ENCODE data around the gene S100P.

The S100P gene

GRCh38 chr4:6684656-6685055 is 9.0 kb upstream of the S100P start:
- ATAC-seq (no peak), DNase-seq (ENCODE audit: low spot score in 2 of 2) (no peak)
- Mint-ChIP-seq H3K27ac (peak overlapping the region; percentile 74), H3K9me3 (no peaks in the 10 kb centered on the region), H3K4me3 (no peak overlapping the region), H3K4me1 (peaks cover 66% of the 10 kb centered on the region), H3K36me3 (peaks cover 27% of the 10 kb centered on the region)

DNA sequence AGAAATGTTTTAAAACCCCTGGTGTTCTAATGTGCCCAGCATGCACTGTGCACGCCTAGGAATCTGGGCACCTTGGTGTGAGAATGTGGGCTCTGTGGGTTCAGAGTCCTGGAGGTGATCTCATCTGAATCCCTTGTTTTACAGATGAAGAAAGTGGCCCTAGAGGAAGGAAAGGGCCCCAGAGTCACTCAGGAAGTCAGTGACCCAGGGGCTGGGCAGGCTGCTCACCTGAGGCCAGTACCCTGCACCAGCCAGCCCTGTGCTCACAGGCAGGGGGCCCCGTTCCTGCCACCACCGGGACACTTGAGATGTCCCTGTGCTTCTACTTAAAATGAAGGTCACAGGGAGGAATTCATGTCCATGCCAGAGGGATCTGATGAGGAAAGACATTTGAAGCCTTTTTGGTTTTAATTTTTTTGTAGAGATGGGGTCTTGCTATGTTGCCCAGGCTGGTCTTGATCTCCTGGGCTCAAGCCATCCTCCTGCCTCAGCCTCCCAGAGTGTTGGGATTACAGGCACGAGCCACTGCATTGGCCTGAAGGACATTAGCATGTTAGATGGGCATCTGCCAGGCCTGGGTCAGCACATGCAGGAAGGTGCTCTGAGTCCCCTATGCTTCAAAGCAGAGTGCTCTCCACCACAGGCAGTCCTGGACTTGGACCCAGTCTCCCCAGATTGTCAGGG is 7.4 kb upstream of the S100P start:
- peaks cover 30% of the 10 kb centered on the region for H3K36me3 Mint-ChIP-seq
- ATAC-seq = no peak
- H3K4me1 Mint-ChIP-seq = peaks cover 71% of the 10 kb centered on the region
- no peak overlapping the region for H3K4me3 Mint-ChIP-seq
- no peaks in the 10 kb centered on the region for H3K9me3 Mint-ChIP-seq
- peak overlapping the region; percentile 99 for H3K27ac Mint-ChIP-seq
- no peak for DNase-seq (ENCODE audit: low spot score in 2 of 2)

- peak overlapping the region; percentile 99 for H3K27ac Mint-ChIP-seq
- H3K4me1 Mint-ChIP-seq = peaks cover 72% of the 10 kb centered on the region
- H3K9me3 Mint-ChIP-seq = no peaks in the 10 kb centered on the region
- H3K4me3 Mint-ChIP-seq = peak overlapping the region; percentile 97
- DNase-seq (ENCODE audit: low spot score in 2 of 2) (no peak), ATAC-seq (no peak)
- H3K36me3 Mint-ChIP-seq = peaks cover 24% of the 10 kb centered on the region
These were observed 5.5 kb upstream of the S100P start for GRCh38 chr4:6687947-6688878.

- Mint-ChIP-seq H3K36me3 (peaks cover 24% of the 10 kb centered on the region), H3K27ac (peak overlapping the region; percentile 99), H3K4me1 (peaks cover 79% of the 10 kb centered on the region), H3K4me3 (peak overlapping the region; percentile 97), H3K9me3 (no peaks in the 10 kb centered on the region)
- DNase-seq (ENCODE audit: low spot score in 2 of 2) (peak; percentile 65 to 86), ATAC-seq (peak; percentile 90)
These were observed 4.7 kb upstream of the S100P start for GRCh38 chr4:6688879-6689505.

GRCh38 chr4:6689506-6689960 is 4.1 kb upstream of the S100P start:
- peaks cover 84% of the 10 kb centered on the region for H3K4me1 Mint-ChIP-seq
- DNase-seq (ENCODE audit: low spot score in 2 of 2) (no peak), ATAC-seq (peak; percentile 27)
- H3K9me3 Mint-ChIP-seq = no peaks in the 10 kb centered on the region
- peak overlapping the region; percentile 97 for H3K4me3 Mint-ChIP-seq
- H3K27ac Mint-ChIP-seq = peak overlapping the region; percentile 99
- peaks cover 24% of the 10 kb centered on the region for H3K36me3 Mint-ChIP-seq

DNA sequence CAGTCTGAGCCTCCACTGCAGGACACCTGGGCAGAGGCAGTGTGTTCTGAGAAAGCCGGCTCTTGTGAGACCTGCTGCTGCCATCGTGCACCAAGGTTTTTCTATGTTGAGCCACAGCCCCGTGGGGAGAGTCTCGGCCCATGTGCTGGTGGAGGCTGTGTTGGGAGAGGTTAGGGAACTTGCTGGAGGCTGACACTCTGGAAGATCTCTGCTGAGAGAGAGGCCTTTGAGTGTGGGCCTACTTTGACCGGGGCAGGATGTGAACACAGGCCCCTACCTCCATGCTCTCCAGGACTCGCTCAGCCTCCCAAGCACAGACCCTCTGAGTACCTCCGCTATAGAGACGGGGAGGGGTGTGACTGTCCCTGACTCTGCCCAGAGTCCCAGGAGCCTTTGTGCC is 1.3 kb upstream of the S100P start:
- Mint-ChIP-seq H3K4me1 (peaks cover 93% of the 10 kb centered on the region), H3K36me3 (peaks cover 24% of the 10 kb centered on the region), H3K27ac (peak overlapping the region; percentile 99), H3K9me3 (no peaks in the 10 kb centered on the region), H3K4me3 (peak overlapping the region; percentile 69)
- no peak for ATAC-seq
- DNase-seq (ENCODE audit: low spot score in 2 of 2) = no peak

DNA sequence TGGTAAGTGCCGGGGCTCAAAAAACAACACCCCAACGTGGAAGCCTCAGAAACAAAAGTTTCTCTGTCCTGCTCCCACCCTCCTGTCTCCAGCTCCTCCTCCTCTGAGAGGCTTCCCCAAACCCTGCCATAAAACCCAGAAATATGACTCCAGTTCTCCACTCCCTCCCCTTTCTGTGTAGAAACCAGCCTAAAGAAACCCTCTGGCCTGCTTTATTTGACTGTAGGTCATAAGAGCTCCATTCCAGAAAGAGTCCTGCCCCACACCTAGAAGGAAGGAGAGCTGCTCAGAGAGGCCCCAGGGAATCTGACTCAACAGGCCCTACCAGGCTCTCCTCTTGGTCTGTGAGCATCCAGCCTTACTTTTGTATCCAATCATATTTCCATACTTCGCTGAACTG is 872 bp upstream of the S100P start:
- no peak for DNase-seq (ENCODE audit: low spot score in 2 of 2)
- no peak for ATAC-seq
- Mint-ChIP-seq H3K9me3 (no peaks in the 10 kb centered on the region), H3K27ac (peak overlapping the region; percentile 99), H3K4me1 (peaks cover 89% of the 10 kb centered on the region), H3K4me3 (peak overlapping the region; percentile 69), H3K36me3 (peaks cover 24% of the 10 kb centered on the region)

DNA sequence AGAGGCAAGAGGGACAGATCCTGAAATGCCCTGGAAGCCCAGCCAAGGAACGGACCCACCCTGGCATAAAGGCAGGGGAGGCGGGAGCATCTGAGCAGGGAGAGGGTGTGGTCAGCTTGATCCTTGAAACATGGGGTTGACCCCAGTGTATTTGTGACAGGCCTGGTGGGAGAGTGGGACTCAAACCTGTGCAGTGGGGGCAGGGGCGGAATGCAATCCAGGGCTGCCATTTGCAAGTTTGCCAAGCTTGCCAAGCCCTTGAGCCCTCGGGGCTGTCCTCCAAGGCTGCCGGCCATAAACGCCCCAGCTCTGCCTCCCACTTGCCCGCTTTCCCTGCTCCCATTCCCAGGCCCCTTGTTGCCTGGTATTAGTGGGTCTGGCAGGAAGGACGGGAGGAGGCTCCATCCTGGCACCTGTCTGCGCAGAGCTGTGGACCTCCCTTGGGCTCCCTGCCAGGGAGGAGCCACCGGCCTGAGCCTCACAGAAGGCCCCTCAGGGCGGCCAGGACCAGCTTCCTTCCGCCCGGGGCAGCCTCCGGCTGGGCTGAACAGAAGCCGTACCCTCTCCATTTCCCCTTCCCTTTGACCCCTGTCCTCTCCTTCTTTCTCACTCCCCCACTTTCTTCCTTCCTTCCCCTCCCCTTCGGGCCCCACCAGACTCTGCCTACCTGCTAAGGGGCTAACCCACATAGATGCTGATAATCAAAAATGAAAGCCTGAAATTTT is 661 bp downstream of the S100P start:
- no peaks in the 10 kb centered on the region for H3K9me3 Mint-ChIP-seq
- DNase-seq (ENCODE audit: low spot score in 2 of 2) = no peak
- peaks cover 85% of the 10 kb centered on the region for H3K4me1 Mint-ChIP-seq
- H3K27ac Mint-ChIP-seq = peak overlapping the region; percentile 99
- no peak for ATAC-seq
- H3K36me3 Mint-ChIP-seq = peaks cover 14% of the 10 kb centered on the region
- H3K4me3 Mint-ChIP-seq = peak overlapping the region; percentile 69

GRCh38 chr4:6695660-6696610 is 2.3 kb downstream of the S100P start:
- Mint-ChIP-seq H3K36me3 (peaks cover 14% of the 10 kb centered on the region), H3K4me3 (peak overlapping the region; percentile 69), H3K9me3 (no peaks in the 10 kb centered on the region), H3K4me1 (peaks cover 82% of the 10 kb centered on the region), H3K27ac (peak overlapping the region; percentile 99)
- ATAC-seq (peak; percentile 80), DNase-seq (ENCODE audit: low spot score in 2 of 2) (peak in 1 of 2 donors; percentile 77)

- no peak for DNase-seq (ENCODE audit: low spot score in 2 of 2)
- H3K36me3 Mint-ChIP-seq = peaks cover 20% of the 10 kb centered on the region
- peak overlapping the region; percentile 99 for H3K27ac Mint-ChIP-seq
- peak; percentile 78 for ATAC-seq
- H3K4me1 Mint-ChIP-seq = peaks cover 77% of the 10 kb centered on the region
- H3K4me3 Mint-ChIP-seq = peak overlapping the region; percentile 69
- no peaks in the 10 kb centered on the region for H3K9me3 Mint-ChIP-seq
These were observed 2.9 kb downstream of the S100P start for GRCh38 chr4:6696611-6697010.

- Mint-ChIP-seq H3K4me1 (peaks cover 77% of the 10 kb centered on the region), H3K36me3 (peaks cover 24% of the 10 kb centered on the region), H3K27ac (peak overlapping the region; percentile 99), H3K9me3 (no peaks in the 10 kb centered on the region), H3K4me3 (peak overlapping the region; percentile 69)
- DNase-seq (ENCODE audit: low spot score in 2 of 2) (no peak), ATAC-seq (peak; percentile 25)
These were observed 3.5 kb downstream of the S100P start for GRCh38 chr4:6697131-6697530.

GRCh38 chr4:6699388-6699787 is 5.7 kb downstream of the S100P start:
- ATAC-seq (no peak), DNase-seq (ENCODE audit: low spot score in 2 of 2) (no peak)
- Mint-ChIP-seq H3K4me1 (peaks cover 68% of the 10 kb centered on the region), H3K27ac (peak overlapping the region; percentile 99), H3K36me3 (peaks cover 41% of the 10 kb centered on the region), H3K9me3 (no peaks in the 10 kb centered on the region), H3K4me3 (no peak overlapping the region)

GRCh38 chr4:6699903-6700302 is 6.2 kb downstream of the S100P start:
- Mint-ChIP-seq H3K9me3 (no peaks in the 10 kb centered on the region), H3K36me3 (peaks cover 41% of the 10 kb centered on the region), H3K4me1 (peaks cover 68% of the 10 kb centered on the region), H3K27ac (peak overlapping the region; percentile 99), H3K4me3 (no peak overlapping the region)
- no peak for ATAC-seq
- DNase-seq (ENCODE audit: low spot score in 2 of 2) = no peak

- ATAC-seq (no peak), DNase-seq (ENCODE audit: low spot score in 2 of 2) (no peak)
- Mint-ChIP-seq H3K4me3 (no peak overlapping the region), H3K9me3 (no peaks in the 10 kb centered on the region), H3K36me3 (peaks cover 42% of the 10 kb centered on the region), H3K4me1 (peaks cover 68% of the 10 kb centered on the region), H3K27ac (no peak overlapping the region)
These were observed 7.7 kb downstream of the S100P start for GRCh38 chr4:6701371-6701770.
